SHP77 (cell line): ENCODE data around the gene ONECUT3.
"Not testable (repeated sequence)": the region's sequence is repeated elsewhere in the genome, so short reads cannot be mapped to it uniquely, and the experiment has no call there.

Experiments used
- DNase-seq, 2 experiments: peaks; one replicate each; lab custom pipeline; 2025; lab: John Stamatoyannopoulos, UW

The ONECUT3 gene

GRCh38 chr19:1752757-1753728 is at the start of gene ONECUT3:
ONECUT3 (plus strand) TSS chr19:1753506; CDS start chr19:1753663, 157 bp downstream.
- no peak for DNase-seq

GRCh38 chr19:1704339-1704738 is 49.0 kb upstream of the ONECUT3 start:
- DNase-seq, result no peak

GRCh38 chr19:1705367-1705766 is 47.9 kb upstream of the ONECUT3 start:
- no peak for DNase-seq

- DNase-seq, result not testable (repeated sequence)
Observed at GRCh38 chr19:1706646-1707045, 46.7 kb upstream of the ONECUT3 start.

- no peak for DNase-seq
Observed at GRCh38 chr19:1707240-1707639, 46.1 kb upstream of the ONECUT3 start.

- DNase-seq, result no peak
Observed at GRCh38 chr19:1713170-1713569, 40.1 kb upstream of the ONECUT3 start.

GRCh38 chr19:1715540-1715939 is 37.8 kb upstream of the ONECUT3 start:
- no peak for DNase-seq

GRCh38 chr19:1717200-1717969 is 35.9 kb upstream of the ONECUT3 start:
- no peak for DNase-seq

- DNase-seq, result no peak
Observed at GRCh38 chr19:1717970-1718264, 35.4 kb upstream of the ONECUT3 start.

- DNase-seq, result no peak
Observed at GRCh38 chr19:1718420-1719291, 34.6 kb upstream of the ONECUT3 start.

GRCh38 chr19:1719519-1719918 is 33.8 kb upstream of the ONECUT3 start:
- DNase-seq, result no peak

GRCh38 chr19:1720237-1720636 is 33.1 kb upstream of the ONECUT3 start:
- no peak for DNase-seq

GRCh38 chr19:1725100-1726064 is 27.9 kb upstream of the ONECUT3 start:
- peak; percentile 47 to 70 for DNase-seq

GRCh38 chr19:1728816-1729567 is 24.3 kb upstream of the ONECUT3 start:
- no peak for DNase-seq

GRCh38 chr19:1729568-1729925 is 23.8 kb upstream of the ONECUT3 start:
- DNase-seq, result no peak

GRCh38 chr19:1730157-1730556 is 23.1 kb upstream of the ONECUT3 start:
- no peak for DNase-seq

- no peak for DNase-seq
Observed at GRCh38 chr19:1734321-1734966, 18.9 kb upstream of the ONECUT3 start.

GRCh38 chr19:1736280-1736679 is 17.0 kb upstream of the ONECUT3 start:
- no peak for DNase-seq

- DNase-seq, result no peak
Observed at GRCh38 chr19:1736927-1737326, 16.4 kb upstream of the ONECUT3 start.
